UCSD-AML1 (cell line): ENCODE data around the gene USP9X.
"Not testable (repeated sequence)": the region's sequence is repeated elsewhere in the genome, so short reads cannot be mapped to it uniquely, and the experiment has no call there.

Source experiments
- DNase-seq: peaks from one replicate; lab custom pipeline; 2025; ENCODE audit not compliant: unreplicated experiment; lab: John Stamatoyannopoulos, UW

USP9X gene

GRCh38 chrX:41084893-41085511 is at the start of gene USP9X:
TSS of gene USP9X (plus strand) at chrX:41085445. CDS start at chrX:41123629, 38,184 bp downstream.
- peak; percentile 85 for DNase-seq

DNA sequence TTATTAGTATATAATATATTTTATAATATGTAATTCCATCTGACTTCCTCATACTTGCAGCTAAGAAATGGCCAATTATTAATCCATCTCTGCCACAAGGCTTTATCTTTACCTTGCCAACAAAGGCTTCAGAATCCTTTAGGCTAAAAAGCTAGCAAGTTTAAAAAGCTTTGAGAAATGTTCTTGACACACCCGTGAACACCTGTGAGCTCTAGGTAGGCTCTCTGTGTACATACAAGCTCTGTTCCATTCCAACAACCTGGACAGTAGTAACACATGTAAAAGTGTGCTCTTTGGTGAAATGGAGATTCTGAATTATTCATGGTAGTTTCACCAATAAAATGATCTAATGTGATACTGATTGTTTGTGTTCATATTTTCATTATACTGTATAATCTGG is 49.7 kb upstream of the USP9X start:
- DNase-seq = no peak

GRCh38 chrX:41036668-41037326 is 48.4 kb upstream of the USP9X start:
- DNase-seq = no peak

- DNase-seq = no peak
Observed at GRCh38 chrX:41043196-41043595, 42.0 kb upstream of the USP9X start.

DNA sequence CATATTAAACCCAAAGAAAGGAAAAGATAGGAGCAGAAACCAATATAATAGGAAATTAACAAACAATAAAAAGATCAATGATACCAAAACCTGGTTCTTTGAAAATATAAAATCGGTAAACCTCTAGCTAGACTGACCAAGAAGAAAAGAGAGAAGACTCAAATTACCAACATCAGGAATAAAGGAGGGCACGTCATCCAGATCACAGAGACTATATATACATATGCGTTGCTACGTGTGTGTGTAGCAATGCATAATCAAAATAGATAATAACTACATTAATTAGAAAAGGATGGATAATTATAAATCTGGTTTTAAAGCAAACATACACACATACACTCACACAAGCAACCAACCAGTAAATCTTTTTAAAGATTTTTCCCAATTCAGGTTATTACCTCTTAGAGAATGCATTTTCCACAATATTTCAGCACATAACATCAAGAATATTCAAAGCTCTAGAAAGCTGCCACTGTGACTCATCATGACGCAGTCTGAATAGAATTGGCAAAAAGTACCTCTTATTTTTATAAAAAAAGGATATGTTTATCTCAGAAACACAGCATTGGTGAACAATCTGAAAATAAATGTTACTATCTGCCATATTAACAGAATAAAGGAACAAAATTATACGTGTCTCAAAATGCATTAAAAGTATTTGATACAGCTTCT is 41.4 kb upstream of the USP9X start:
- no peak for DNase-seq

GRCh38 chrX:41045960-41046567 is 39.2 kb upstream of the USP9X start:
- DNase-seq = no peak

- DNase-seq = no peak
Observed at GRCh38 chrX:41047878-41048534, 37.2 kb upstream of the USP9X start.

GRCh38 chrX:41050359-41050758 is 34.9 kb upstream of the USP9X start:
- no peak for DNase-seq

DNA sequence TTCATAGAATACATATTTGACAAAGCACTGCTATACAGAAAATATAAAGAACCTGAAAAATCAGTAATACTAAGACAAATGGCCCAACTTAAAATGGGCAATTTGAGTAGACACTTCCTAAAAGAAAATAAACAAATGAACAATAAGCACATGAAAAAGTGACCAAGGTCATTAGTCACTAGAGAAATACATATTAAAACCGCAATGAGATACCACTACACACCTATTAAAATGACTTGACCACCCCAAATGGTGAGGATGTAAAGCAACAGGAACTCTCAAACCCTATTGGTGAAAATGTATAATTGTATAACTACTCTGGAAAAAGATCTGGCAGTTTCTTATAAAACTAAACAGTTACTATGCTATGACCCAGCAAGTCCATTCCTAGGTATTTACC is 34.0 kb upstream of the USP9X start:
- no peak for DNase-seq

- DNase-seq = no peak
Observed at GRCh38 chrX:41055740-41056139, 29.5 kb upstream of the USP9X start.

DNA sequence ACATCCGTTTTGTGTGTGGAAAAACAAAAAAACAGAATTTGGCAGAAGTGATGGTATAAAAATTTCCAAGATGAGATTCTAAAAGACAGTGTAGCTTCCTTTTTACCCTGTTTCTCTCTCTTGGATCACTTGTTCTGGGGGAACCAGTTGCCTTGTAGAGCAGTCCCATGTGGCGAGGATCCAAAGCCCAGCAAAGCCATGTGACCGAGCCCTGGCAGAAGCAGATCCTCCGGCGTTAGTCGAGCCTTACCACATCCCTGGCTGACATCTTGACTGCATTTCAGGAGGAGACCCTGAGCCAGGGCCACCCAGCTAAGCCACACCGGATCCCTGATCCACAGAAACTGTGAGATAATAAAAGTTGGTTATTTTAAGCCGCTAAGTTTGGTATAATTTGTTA is 22.0 kb upstream of the USP9X start:
- not testable (repeated sequence) for DNase-seq

- DNase-seq = no peak
Observed at GRCh38 chrX:41064018-41064417, 21.2 kb upstream of the USP9X start.

GRCh38 chrX:41066391-41066790 is 18.9 kb upstream of the USP9X start:
- DNase-seq = no peak

DNA sequence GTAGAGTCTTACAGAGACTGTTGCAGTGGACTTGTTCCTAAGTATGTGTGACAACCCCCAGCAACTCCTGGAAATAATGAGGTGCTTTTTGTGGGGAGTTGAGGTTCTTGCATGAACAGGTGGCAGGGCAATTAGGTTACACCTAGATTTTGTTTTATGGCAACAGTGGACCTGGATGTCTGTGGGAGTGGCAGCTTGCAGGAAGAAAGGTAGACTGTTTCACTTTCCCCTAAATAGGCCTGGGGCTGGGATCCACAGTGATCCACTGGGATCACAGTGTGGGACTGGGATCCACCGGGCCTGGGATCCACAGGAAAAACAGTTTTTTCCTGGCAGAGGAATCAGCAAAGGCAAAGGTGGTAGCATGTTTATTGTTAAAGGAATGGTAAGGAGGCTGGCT is 18.3 kb upstream of the USP9X start:
- no peak for DNase-seq

DNA sequence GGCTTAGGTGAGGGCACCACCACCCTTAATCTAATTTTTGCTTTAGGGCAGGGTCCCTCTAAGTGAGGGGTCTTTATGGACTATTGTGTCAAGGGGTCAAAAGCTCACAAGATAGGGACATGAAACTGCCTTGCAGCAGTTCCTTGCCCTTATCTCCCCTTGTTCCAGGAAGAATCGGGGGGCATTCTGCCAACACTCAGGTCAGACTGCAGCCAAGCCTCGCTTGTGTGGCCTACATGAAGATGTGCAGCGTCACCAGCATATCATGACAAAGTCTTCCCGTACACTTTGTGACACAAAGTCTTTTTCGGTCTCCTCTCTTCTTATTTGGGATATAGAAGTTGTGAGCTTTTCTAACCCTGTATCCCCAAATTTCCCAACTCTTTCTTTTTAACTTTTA is 17.5 kb upstream of the USP9X start:
- no peak for DNase-seq

- no peak for DNase-seq
Observed at GRCh38 chrX:41076742-41077141, 8.5 kb upstream of the USP9X start.

DNA sequence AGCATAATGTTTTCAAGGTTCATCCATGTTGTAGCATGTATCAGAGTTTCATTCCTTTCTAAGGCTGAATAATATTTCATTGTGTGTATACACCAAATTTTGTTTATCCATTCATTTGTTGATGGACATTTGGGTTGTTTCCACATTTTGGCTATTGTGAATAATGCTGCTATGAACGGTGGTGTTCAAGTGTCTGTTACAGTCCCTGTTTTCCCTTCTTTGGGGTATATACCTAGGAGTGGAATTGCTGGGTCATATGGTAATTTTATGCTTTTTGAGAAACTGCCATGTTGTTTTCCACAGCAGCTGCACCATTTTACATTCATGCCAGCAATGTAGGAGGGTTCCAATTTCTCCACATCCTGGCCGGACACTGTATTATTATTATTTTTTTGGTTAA is 3.4 kb upstream of the USP9X start:
- DNase-seq = no peak

DNA sequence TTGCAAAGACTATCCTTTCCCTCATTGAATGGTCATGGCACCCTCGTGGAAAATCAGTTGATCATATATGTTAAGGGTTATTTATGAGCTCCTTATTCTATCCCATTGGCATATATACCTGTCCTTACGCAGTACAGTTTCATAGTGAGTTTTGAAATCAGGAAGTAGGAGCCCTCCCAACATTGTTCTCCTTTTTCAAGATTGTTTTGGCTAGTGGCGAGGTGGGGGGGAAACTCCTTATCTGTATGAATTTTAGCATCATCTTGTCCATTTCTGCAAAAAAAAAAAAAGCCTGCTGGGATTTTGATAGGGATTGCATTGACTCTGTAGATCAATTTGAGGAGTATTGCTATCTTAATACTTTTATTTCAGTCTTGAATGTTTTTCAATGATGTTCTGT is 2.5 kb upstream of the USP9X start:
- DNase-seq = no peak

DNA sequence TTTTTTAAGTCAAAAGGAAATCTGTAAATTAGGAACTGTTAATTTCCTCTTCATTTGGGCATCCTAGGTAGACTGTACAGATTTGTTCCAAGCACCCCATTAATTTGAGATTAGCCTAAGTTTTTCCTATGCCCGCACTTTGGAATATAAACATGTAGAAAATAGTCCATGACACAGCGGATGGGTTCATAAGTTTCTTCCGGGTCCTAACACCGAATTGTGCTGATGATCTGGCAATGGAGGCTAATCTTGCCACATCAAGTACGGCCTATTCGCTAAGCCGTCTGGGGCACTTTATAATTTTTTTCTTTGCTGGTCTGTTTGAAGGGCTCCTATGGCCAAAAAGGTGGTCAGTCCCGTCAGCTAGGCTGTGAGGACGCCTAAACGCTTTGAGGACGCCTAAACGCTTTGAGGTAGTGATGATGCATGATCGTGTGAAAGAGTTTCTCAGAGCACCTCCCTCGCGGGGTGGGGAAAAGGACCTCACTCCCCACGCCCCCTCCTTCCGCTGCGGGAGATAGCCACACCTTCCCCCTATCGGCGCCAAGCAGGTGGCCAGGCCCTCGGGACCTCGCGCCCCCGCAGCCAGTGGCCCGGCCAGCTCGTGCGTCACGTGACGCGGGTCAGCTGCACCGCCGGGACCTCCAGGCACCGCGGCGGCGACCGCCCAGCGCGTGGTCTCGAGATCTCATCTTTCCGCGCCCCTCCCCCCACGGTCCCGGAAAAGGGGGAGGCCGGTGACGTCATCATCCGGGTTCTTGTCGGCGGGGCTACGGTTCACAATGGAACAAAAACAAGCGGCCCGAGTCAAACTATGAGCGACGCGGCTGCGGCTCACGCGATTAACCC is 977 bp upstream of the USP9X start:
- peak; percentile 94 for DNase-seq

DNA sequence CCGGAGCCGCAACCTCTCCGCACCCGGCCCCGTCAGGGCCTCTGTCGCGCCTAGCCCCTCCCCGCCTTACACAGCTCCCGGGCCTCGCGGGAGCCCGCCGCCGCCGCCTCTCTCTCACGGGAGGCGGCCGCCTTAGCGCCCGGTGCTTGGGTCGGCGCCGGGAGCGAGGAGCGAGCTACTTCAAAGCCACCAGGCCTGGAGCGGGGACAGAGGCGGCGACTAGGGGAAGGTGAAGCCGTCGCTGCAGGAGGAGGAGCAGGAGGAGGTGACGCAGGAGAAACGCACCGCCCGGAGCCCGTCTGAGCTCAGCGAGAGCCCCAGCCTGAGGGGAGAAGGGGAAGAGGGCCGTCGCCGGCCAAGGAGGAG is 250 bp downstream of the USP9X start:
- DNase-seq = peak; percentile 68
